ENCODE measurements around the gene GLRX.

- no peak for TF ChIP-seq CTCF (IDR thresholded peaks at IDR 0.05)
- no peak for TF ChIP-seq POLR2AphosphoS5 (IDR thresholded peaks at IDR 0.05)
- no peak for TF ChIP-seq EP300 (IDR thresholded peaks at IDR 0.05)
Measured at GRCh38 chr5:95799191-95799835, 23.2 kb downstream of the GLRX start.

Measured in suprapubic skin (tissue), 4 donors.